Measurements from ENCODE around the gene TMEM72.

Gene TMEM72

DNA sequence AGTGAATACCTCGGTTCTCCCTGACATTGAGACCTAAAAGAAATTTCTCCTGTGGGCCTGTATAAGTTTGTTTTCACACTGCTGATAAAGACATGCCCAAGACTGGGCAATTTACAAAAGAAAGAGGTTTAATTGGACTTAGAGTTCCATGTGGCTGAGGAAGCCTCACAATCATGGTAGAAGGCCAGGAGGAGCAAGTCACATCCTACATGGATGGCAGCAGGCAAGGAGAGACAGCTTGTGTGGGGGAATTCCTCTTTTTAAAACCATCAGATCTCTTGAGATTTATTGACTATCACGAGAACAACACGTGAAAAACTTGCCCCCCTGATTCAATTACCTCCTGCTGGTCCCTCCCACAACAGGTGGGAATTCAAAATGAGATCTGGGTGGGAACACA is 6.7 kb downstream of the TMEM72 start:
- no peak for DNase-seq (ENCODE audit: low spot score)
- TF ChIP-seq, protein P1, sequence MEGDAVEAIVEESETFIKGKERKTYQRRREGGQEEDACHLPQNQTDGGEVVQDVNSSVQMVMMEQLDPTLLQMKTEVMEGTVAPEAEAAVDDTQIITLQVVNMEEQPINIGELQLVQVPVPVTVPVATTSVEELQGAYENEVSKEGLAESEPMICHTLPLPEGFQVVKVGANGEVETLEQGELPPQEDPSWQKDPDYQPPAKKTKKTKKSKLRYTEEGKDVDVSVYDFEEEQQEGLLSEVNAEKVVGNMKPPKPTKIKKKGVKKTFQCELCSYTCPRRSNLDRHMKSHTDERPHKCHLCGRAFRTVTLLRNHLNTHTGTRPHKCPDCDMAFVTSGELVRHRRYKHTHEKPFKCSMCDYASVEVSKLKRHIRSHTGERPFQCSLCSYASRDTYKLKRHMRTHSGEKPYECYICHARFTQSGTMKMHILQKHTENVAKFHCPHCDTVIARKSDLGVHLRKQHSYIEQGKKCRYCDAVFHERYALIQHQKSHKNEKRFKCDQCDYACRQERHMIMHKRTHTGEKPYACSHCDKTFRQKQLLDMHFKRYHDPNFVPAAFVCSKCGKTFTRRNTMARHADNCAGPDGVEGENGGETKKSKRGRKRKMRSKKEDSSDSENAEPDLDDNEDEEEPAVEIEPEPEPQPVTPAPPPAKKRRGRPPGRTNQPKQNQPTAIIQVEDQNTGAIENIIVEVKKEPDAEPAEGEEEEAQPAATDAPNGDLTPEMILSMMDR (IDR thresholded peaks at IDR 0.05) = no peak
- no peak overlapping the region for H3K27ac ChIP-seq
- H3K4me3 ChIP-seq = no peak overlapping the region

DNA sequence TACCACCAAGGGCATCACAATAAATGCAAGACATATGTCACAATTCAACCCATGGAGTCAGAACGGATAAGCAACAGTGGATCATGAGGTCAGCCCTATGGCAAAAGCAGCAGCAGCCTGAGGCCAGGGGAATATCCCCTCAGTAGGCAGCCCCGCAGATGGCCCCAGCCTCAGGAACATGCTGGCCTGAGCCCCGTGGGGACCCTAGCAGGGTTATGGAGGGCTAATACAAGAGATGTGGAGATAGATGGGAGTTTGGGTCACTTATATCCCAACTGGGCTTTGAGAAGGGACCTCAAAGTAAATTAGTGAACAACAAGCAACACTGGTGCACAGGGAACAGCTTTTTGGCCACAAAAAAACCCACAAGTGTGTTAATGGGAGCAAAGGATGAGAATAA is 9.1 kb downstream of the TMEM72 start:
- no peak overlapping the region for H3K27ac ChIP-seq
- TF ChIP-seq, protein P1 (IDR thresholded peaks at IDR 0.05) = no peak
- DNase-seq (ENCODE audit: low spot score) = peak; percentile 38
- no peak overlapping the region for H3K4me3 ChIP-seq

DNA sequence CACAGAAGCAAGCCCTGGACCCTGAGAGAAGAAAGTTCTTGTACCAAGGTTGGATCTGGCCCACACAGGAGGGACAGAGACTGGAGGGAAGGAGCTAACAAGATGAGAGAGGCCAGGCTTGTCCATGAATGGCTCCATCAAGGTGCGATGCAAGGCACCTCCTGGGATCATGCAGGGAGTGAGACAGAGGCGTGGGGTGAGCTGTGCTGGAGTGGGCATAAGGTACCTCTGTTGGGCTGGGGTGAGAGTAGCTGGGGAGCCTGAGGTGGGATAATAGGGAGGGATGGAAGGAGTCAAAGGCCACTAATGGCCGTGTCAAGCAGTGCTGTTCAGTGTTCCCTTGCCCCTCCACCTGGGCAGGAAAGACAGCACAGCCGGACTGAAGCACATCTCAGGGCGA is 9.9 kb downstream of the TMEM72 start:
- TF ChIP-seq, protein P1 (IDR thresholded peaks at IDR 0.05) = no peak
- no peak for DNase-seq (ENCODE audit: low spot score)
- Histone ChIP-seq H3K4me3 (no peak overlapping the region), H3K27ac (no peak overlapping the region)

DNA sequence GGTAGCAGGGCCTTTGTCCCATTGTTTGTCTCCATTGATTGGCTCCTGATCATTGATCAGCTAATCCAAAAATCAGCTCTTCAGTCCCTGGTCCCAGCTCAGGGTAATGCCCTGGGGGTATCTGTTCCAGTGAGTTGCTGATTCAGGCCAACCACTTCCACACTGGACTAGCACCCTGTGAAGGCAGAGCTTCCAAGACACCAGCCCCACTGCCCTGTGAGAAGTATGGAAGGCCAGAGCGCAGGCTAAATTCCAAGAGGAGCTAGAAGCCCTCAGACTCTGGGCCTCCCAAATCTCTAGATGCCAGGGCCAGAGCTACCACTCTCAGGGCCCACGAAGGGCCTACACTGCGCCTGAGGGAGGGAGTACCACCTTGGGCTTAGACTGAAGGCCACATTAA is 10.4 kb downstream of the TMEM72 start:
- peak; percentile 60 for DNase-seq (ENCODE audit: low spot score)
- Histone ChIP-seq H3K27ac (no peak overlapping the region), H3K4me3 (no peak overlapping the region)
- TF ChIP-seq, protein P1 (IDR thresholded peaks at IDR 0.05) = no peak

DNA sequence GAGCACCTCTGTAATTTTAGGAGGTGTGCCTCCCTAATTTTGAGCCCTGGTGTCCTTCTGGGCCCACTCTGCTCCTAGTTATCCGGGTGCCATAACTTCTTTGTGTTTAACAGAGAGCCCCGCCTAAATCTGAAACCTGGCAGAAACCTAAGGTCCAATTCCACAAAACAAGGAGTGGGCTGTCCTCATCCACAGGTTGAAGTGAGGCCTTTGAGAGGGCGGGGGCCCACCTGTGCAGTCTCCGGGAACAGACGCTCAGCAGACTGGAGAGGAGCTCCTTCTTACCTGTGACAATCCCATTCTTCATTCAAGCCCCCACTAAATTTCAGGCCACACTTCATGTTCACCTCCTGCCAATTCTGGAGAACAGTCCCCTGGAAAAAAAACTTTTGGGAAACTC is 10.9 kb downstream of the TMEM72 start:
- peak; percentile 54 for DNase-seq (ENCODE audit: low spot score)
- Histone ChIP-seq H3K27ac (no peak overlapping the region), H3K4me3 (no peak overlapping the region)
- TF ChIP-seq, protein P1 (IDR thresholded peaks at IDR 0.05) = no peak

DNA sequence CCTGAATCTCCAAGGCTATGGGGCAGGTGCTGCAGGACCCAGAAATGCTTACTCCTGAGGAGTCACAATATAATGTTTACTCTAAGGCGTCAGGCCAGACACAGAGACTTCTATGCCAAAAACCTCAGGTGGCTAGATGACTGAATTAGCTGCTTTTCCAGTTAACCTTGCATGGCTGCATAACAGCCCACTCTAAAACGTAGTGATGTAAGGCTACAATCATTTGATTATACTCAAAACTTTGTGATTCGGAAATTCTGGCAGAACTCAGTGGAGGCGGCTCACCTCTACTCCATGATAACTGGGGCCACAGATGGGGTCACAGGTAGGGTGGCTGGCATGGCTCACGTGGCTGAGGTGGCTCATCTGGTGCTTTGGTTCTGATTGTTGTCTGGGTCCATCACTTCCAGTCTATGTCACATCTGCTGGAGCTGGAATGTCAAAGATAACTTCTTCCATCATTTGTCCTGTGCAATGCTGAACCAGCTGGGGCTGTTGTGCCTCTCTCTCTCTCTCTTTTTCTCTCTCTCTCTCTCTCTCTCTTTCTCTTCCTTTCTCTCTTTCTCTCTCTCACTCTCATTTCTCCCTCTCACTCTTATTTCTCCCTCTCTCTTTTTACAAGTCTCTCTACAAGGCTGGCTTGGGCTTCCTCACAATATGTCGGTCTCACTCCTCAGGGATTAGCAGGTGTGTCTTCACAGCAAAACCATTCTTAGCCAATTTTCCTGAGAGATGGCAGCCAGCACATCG is 11.8 kb downstream of the TMEM72 start:
- peak; percentile 28 for DNase-seq (ENCODE audit: low spot score)
- no peak overlapping the region for H3K4me3 ChIP-seq
- TF ChIP-seq, protein P1 (IDR thresholded peaks at IDR 0.05) = no peak
- H3K27ac ChIP-seq = no peak overlapping the region

DNA sequence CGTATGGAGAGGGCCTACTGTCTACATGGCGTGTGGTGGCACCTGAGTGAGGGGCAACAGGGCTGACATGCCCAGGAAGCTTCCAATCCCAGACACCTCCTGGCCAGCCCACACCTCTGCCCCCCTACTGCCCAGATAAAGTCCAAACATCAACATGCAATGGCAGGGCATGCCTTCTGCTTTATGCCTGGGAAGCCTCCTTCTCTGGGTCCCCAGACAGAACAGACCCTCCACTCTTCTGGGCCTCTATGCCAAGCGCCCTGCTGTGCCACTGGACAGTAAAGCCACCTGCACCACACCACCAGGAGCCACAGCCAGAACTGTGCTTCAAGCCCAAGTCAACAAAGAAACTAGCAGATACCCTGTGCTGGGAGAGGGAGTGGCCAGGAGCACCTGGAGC is 12.5 kb downstream of the TMEM72 start:
- DNase-seq (ENCODE audit: low spot score) = peak; percentile 41
- TF ChIP-seq, protein P1 (IDR thresholded peaks at IDR 0.05) = no peak
- Histone ChIP-seq H3K27ac (no peak overlapping the region), H3K4me3 (no peak overlapping the region)

All from coronary artery (tissue), 2 donors.